GM23338 (cell line): ENCODE results near the gene IL18BP. TPM values are rescaled to one million over a fixed set of nuclear protein-coding genes. Genes with fewer than 3 reads are reported as not detected.

Experiments
- ATAC-seq: fragments of 200-7000 bp; cut with Tn5 transposase; 3 replicates; pipeline ENCODE4 v1.9.1; 2020
- DNase-seq: peaks from one replicate; pipeline ENCODE4 v3.0.0-alpha.2; 2015; ENCODE audit warnings: low spot score
- H2AFZ ChIP-seq: fragments of 200-600 bp; sonication (generic); 2 replicates; pipeline ENCODE4 v1.8.0; 2016; ENCODE audit warnings: antibody characterized with exemption, mild to moderate bottlenecking, moderate library complexity
- H3F3A ChIP-seq: fragments of 200-600 bp; sonication (generic); replicated peaks from 2 replicates; pipeline ENCODE4 v1.8.0; 2017; ENCODE audit warnings: antibody characterized with exemption, mixed run types, low read depth
- H3K27ac ChIP-seq: fragments of 200-600 bp; sonication (generic); 2 replicates; pipeline ENCODE4 v1.6.1; 2016; ENCODE audit warnings: low read depth
- H3K27me3 ChIP-seq: fragments of 200-600 bp; sonication (generic); 2 replicates; pipeline ENCODE4 v1.8.0; 2016; ENCODE audit warnings: mild to moderate bottlenecking, mixed run types, moderate library complexity; ENCODE audit not compliant: insufficient read depth
- H3K36me3 ChIP-seq: fragments of 200-600 bp; sonication (generic); 2 replicates; pipeline ENCODE4 v1.8.0; 2016; ENCODE audit warnings: mild to moderate bottlenecking; ENCODE audit not compliant: insufficient read depth
- H3K4me1 ChIP-seq: fragments of 200-600 bp; sonication (generic); 2 replicates; pipeline ENCODE4 v1.8.0; 2016; ENCODE audit warnings: mild to moderate bottlenecking, moderate library complexity; ENCODE audit not compliant: insufficient read depth
- H3K4me2 ChIP-seq: fragments of 200-600 bp; sonication (generic); 2 replicates; pipeline ENCODE4 v1.7.1; 2017; ENCODE audit warnings: mixed run types
- H3K4me3 ChIP-seq: fragments of 200-600 bp; sonication (generic); 2 replicates; pipeline ENCODE4 v1.6.1; 2016; ENCODE audit warnings: mixed run types
- H3K79me2 ChIP-seq: fragments of 200-600 bp; sonication (generic); replicated peaks from 2 replicates; pipeline ENCODE4 v1.8.0; 2017; ENCODE audit warnings: mild to moderate bottlenecking; ENCODE audit not compliant: insufficient read depth
- H3K9me2 ChIP-seq: fragments of 200-600 bp; sonication (generic); 2 replicates; pipeline ENCODE4 v1.8.0; 2017; ENCODE audit not compliant: insufficient read depth
- H4K20me1 ChIP-seq: fragments of 200-600 bp; sonication (generic); replicated peaks from 2 replicates; pipeline ENCODE4 v1.8.0; 2017; ENCODE audit warnings: mild to moderate bottlenecking; ENCODE audit not compliant: insufficient read depth
- H3K27ac Mint-ChIP-seq: 2 replicates; pipeline ENCODE4 v1.8.0; 2020; ENCODE audit warnings: inconsistent platforms, mild to moderate bottlenecking, moderate library complexity, mixed read lengths
- H3K27me3 Mint-ChIP-seq: 3 replicates; pipeline ENCODE4 v1.8.0; 2022; ENCODE audit warnings: low read depth, mild to moderate bottlenecking, moderate library complexity, mixed read lengths, inconsistent platforms; ENCODE audit not compliant: insufficient read depth, poor library complexity
- H3K36me3 Mint-ChIP-seq: 3 replicates; pipeline ENCODE4 v1.8.0; 2021; ENCODE audit warnings: low read depth, mild to moderate bottlenecking, inconsistent platforms, moderate library complexity, mixed read lengths
- H3K4me1 Mint-ChIP-seq: 3 replicates; pipeline ENCODE4 v1.8.0; 2020; ENCODE audit warnings: mild to moderate bottlenecking, inconsistent platforms, mixed read lengths
- H3K4me3 Mint-ChIP-seq: 3 replicates; pipeline ENCODE4 v1.8.0; 2021; ENCODE audit warnings: moderate library complexity, mild to moderate bottlenecking, inconsistent platforms, mixed read lengths
- H3K9me3 Mint-ChIP-seq: 3 replicates; pipeline ENCODE4 v1.8.0; 2020; ENCODE audit warnings: moderate library complexity, mild to moderate bottlenecking, inconsistent platforms, mixed read lengths
- CREB1 ChIP-seq: fragments of 250-450 bp; sonication (Bioruptor Pico); IDR thresholded peaks from 2 replicates; pipeline ENCODE4 v1.5.0; 2020; ENCODE audit warnings: low read depth, mild to moderate bottlenecking, moderate library complexity
- EZH2 ChIP-seq: fragments of 200-600 bp; sonication (generic); IDR thresholded peaks from one replicate; pipeline ENCODE4 v1.8.0; 2017; ENCODE audit warnings: antibody characterized with exemption, mild to moderate bottlenecking, low read depth; ENCODE audit not compliant: unreplicated experiment
- EZH2phosphoT487 ChIP-seq: fragments of 200-600 bp; sonication (generic); IDR thresholded peaks from one replicate; pipeline ENCODE4 v1.8.1; 2018; ENCODE audit warnings: antibody characterized with exemption; ENCODE audit not compliant: unreplicated experiment
- JUNB ChIP-seq: IDR thresholded peaks from one replicate; pipeline ENCODE4 v1.6.1; 2016; ENCODE audit warnings: antibody characterized with exemption; ENCODE audit not compliant: unreplicated experiment
- NANOG ChIP-seq: IDR thresholded peaks from 2 replicates; pipeline ENCODE4 v1.6.1; 2016; ENCODE audit warnings: antibody characterized with exemption, borderline replicate concordance
- POLR2AphosphoS5 ChIP-seq: IDR thresholded peaks from 2 replicates; pipeline ENCODE4 v1.6.1; 2016; ENCODE audit warnings: antibody characterized with exemption, low read depth
- ZNF114 ChIP-seq: fragments of 250-450 bp; sonication (Bioruptor Pico); IDR thresholded peaks from 2 replicates; pipeline ENCODE4 v1.5.0; 2020; ENCODE audit warnings: mild to moderate bottlenecking, moderate library complexity
- polyA plus RNA-seq: library from polyadenylated mRNA; unstranded; fragments of >200 nt; fragmentation: Nextera tagmentation; extraction: Ambion mirVana; gene quantifications from 2 replicates; pipeline ENCODE4 v1.2.1, GENCODE V29; 2016
- total RNA-seq: library from RNA; depleted of rRNA; stranded (reverse); fragments of >200 nt; shearing (Covaris generic); gene quantifications from 2 replicates; pipeline ENCODE4 v1.2.3, GENCODE V29; 2014
- TF ChIP-seq, protein P1 (sequence below): fragments of 250-450 bp; sonication (Bioruptor Pico); IDR thresholded peaks from 2 replicates; pipeline ENCODE4 v1.5.0; 2020; ENCODE audit warnings: mild to moderate bottlenecking, moderate library complexity
- TF ChIP-seq, protein P2 (sequence below), 2 experiments: fragments of 200-600 bp in 1 of 2; sonication (generic) in 1 of 2; conservative IDR thresholded peaks; 2 replicates each; pipeline versions ENCODE4 v1.5.1 to v1.6.1; 2016 to 2017; ENCODE audit warnings: antibody characterized with exemption in 2 of 2, low read depth in 2 of 2, mild to moderate bottlenecking in 2 of 2, moderate library complexity in 1 of 2
- TF ChIP-seq, protein P3 (sequence below): IDR thresholded peaks from one replicate; pipeline ENCODE4 v1.6.1; 2018; ENCODE audit warnings: antibody characterized with exemption; ENCODE audit not compliant: unreplicated experiment

The IL18BP gene
- total and polyA plus RNA-seq, 2 experiments from 2014 or later = 3.8 to 11.2 TPM

DNA sequence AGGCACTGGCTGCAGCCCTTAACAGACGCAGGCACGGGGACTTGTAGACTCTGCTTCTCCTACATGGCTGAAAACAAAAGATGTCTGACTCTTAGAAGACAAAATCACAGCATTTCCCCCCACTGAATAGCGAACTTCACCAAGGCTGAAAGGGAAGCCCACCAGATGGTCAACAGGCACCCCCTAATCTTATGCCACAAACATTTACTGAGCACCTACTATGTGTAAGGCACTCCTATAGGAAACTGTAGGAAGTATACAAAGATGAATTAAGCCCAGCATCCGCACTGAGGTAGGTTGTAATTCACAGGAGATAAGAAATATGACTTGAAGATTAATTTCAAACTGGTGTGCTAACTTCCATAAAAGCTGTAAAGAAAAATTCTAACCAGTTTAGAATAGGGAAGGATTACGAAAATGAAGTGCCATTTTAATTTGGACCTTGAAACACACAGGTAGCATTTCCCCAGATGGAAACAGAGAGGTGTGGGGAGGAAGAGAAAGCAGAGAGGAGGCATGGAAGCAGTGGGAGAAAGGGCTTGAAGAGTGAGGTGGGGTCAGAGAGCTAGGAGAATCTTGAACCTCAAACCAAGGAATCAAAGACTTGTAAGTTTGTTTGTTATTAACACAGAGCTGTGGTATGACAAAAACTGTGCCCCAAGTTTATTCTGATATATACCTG, 43.5 kb downstream of the IL18BP start:
- peaks cover 4% of the 10 kb centered on the region; the same call in 2 of the 3 replicates for H3K4me1 Mint-ChIP-seq
- H3K4me3 ChIP-seq = peak overlapping the region; percentile 51
- 0 out of 2 replicates have a peak overlapping the region, but pooled peaks have one; percentile 8 for H2AFZ ChIP-seq
- DNase-seq (no peak), ATAC-seq (no peak)
- no peaks in the 10 kb centered on the region for H3K36me3 ChIP-seq
- H3K4me3 Mint-ChIP-seq = no peak overlapping the region
- no peaks in the 10 kb centered on the region for H3K9me3 Mint-ChIP-seq
- peaks cover 8% of the 10 kb centered on the region; the same call in 1 of the 2 replicates for H4K20me1 ChIP-seq
- no peak overlapping the region; the same call in 1 of the 2 replicates for H3K27ac Mint-ChIP-seq
- peaks cover 4% of the 10 kb centered on the region; the same call in 2 of the 3 replicates for H3K36me3 Mint-ChIP-seq
- TF ChIP-seq EZH2 (no peak), POLR2AphosphoS5 (no peak), EZH2phosphoT487 (no peak)
- H3K4me1 ChIP-seq = peaks cover 41% of the 10 kb centered on the region
- peaks cover 4% of the 10 kb centered on the region for H3K27me3 Mint-ChIP-seq
- H3F3A ChIP-seq = peaks cover 5% of the 10 kb centered on the region
- peaks cover 61% of the 10 kb centered on the region for H3K79me2 ChIP-seq
- peak overlapping the region; percentile 71 for H3K4me2 ChIP-seq
- H3K27me3 ChIP-seq = no peaks in the 10 kb centered on the region
- no peaks in the 10 kb centered on the region for H3K9me2 ChIP-seq
- peak overlapping the region; percentile 81 for H3K27ac ChIP-seq

DNA sequence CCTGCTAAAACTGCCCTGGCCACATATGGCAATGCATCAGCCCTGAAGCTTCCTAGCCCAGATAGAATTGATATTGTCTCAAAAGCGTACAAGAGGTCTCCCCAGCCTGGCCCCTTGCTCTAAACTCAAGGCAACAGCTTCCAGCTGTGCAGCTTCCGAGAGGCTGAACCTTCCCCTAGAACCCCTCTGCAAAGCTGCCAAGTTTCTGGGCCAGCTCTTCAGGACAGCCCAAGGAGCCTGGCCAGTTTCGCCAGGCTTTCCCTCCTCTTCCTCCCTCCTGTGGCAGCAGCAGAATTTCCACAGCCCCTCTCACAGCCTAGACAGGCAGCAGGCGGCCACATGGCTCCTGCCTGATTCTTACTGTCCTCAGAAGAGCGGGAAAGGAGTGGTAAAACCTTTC, 47.1 kb downstream of the IL18BP start:
- peaks cover 13% of the 10 kb centered on the region for H3K4me1 Mint-ChIP-seq
- no peak for ATAC-seq
- H3K9me3 Mint-ChIP-seq = no peaks in the 10 kb centered on the region
- Histone ChIP-seq H3K4me3 (no peak overlapping the region), H3K4me1 (peaks cover 13% of the 10 kb centered on the region), H3F3A (peaks cover 5% of the 10 kb centered on the region), H3K4me2 (no peak overlapping the region), H2AFZ (no peak overlapping the region), H3K9me2 (no peaks in the 10 kb centered on the region), H3K27ac (no peak overlapping the region), H4K20me1 (peaks cover 8% of the 10 kb centered on the region), H3K79me2 (peaks cover 51% of the 10 kb centered on the region), H3K27me3 (no peaks in the 10 kb centered on the region), H3K36me3 (no peaks in the 10 kb centered on the region)
- no peak for DNase-seq
- H3K27me3 Mint-ChIP-seq = peaks cover 7% of the 10 kb centered on the region
- no peak overlapping the region for H3K4me3 Mint-ChIP-seq
- H3K36me3 Mint-ChIP-seq = peaks cover 6% of the 10 kb centered on the region; the same call in 2 of the 3 replicates
- H3K27ac Mint-ChIP-seq = peak overlapping the region; percentile 66
- no peak for TF ChIP-seq CREB1 (CRISPR knock-in tag)
- TF ChIP-seq, protein P1, sequence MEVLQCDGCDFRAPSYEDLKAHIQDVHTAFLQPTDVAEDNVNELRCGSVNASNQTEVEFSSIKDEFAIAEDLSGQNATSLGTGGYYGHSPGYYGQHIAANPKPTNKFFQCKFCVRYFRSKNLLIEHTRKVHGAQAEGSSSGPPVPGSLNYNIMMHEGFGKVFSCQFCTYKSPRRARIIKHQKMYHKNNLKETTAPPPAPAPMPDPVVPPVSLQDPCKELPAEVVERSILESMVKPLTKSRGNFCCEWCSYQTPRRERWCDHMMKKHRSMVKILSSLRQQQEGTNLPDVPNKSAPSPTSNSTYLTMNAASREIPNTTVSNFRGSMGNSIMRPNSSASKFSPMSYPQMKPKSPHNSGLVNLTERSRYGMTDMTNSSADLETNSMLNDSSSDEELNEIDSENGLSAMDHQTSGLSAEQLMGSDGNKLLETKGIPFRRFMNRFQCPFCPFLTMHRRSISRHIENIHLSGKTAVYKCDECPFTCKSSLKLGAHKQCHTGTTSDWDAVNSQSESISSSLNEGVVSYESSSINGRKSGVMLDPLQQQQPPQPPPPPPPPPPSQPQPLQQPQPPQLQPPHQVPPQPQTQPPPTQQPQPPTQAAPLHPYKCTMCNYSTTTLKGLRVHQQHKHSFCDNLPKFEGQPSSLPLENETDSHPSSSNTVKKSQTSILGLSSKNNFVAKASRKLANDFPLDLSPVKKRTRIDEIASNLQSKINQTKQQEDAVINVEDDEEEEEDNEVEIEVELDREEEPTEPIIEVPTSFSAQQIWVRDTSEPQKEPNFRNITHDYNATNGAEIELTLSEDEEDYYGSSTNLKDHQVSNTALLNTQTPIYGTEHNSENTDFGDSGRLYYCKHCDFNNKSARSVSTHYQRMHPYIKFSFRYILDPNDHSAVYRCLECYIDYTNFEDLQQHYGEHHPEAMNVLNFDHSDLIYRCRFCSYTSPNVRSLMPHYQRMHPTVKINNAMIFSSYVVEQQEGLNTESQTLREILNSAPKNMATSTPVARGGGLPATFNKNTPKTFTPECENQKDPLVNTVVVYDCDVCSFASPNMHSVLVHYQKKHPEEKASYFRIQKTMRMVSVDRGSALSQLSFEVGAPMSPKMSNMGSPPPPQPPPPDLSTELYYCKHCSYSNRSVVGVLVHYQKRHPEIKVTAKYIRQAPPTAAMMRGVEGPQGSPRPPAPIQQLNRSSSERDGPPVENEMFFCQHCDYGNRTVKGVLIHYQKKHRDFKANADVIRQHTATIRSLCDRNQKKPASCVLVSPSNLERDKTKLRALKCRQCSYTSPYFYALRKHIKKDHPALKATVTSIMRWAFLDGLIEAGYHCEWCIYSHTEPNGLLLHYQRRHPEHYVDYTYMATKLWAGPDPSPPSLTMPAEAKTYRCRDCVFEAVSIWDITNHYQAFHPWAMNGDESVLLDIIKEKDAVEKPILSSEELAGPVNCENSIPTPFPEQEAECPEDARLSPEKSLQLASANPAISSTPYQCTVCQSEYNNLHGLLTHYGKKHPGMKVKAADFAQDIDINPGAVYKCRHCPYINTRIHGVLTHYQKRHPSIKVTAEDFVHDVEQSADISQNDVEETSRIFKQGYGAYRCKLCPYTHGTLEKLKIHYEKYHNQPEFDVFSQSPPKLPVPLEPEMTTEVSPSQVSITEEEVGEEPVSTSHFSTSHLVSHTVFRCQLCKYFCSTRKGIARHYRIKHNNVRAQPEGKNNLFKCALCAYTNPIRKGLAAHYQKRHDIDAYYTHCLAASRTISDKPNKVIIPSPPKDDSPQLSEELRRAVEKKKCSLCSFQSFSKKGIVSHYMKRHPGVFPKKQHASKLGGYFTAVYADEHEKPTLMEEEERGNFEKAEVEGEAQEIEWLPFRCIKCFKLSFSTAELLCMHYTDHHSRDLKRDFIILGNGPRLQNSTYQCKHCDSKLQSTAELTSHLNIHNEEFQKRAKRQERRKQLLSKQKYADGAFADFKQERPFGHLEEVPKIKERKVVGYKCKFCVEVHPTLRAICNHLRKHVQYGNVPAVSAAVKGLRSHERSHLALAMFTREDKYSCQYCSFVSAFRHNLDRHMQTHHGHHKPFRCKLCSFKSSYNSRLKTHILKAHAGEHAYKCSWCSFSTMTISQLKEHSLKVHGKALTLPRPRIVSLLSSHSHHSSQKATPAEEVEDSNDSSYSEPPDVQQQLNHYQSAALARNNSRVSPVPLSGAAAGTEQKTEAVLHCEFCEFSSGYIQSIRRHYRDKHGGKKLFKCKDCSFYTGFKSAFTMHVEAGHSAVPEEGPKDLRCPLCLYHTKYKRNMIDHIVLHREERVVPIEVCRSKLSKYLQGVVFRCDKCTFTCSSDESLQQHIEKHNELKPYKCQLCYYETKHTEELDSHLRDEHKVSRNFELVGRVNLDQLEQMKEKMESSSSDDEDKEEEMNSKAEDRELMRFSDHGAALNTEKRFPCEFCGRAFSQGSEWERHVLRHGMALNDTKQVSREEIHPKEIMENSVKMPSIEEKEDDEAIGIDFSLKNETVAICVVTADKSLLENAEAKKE (CRISPR knock-in tag) = no peak
- no peak for TF ChIP-seq NANOG
- TF ChIP-seq EZH2 = no peak
- no peak for TF ChIP-seq JUNB
- TF ChIP-seq ZNF114 = no peak
- TF ChIP-seq, protein P2, sequence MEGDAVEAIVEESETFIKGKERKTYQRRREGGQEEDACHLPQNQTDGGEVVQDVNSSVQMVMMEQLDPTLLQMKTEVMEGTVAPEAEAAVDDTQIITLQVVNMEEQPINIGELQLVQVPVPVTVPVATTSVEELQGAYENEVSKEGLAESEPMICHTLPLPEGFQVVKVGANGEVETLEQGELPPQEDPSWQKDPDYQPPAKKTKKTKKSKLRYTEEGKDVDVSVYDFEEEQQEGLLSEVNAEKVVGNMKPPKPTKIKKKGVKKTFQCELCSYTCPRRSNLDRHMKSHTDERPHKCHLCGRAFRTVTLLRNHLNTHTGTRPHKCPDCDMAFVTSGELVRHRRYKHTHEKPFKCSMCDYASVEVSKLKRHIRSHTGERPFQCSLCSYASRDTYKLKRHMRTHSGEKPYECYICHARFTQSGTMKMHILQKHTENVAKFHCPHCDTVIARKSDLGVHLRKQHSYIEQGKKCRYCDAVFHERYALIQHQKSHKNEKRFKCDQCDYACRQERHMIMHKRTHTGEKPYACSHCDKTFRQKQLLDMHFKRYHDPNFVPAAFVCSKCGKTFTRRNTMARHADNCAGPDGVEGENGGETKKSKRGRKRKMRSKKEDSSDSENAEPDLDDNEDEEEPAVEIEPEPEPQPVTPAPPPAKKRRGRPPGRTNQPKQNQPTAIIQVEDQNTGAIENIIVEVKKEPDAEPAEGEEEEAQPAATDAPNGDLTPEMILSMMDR (conservative IDR thresholded peaks at IDR 0.05; ENCODE audit: low read depth in 2 of 2) = no peak
- TF ChIP-seq EZH2phosphoT487 = no peak
- TF ChIP-seq, protein P3, sequence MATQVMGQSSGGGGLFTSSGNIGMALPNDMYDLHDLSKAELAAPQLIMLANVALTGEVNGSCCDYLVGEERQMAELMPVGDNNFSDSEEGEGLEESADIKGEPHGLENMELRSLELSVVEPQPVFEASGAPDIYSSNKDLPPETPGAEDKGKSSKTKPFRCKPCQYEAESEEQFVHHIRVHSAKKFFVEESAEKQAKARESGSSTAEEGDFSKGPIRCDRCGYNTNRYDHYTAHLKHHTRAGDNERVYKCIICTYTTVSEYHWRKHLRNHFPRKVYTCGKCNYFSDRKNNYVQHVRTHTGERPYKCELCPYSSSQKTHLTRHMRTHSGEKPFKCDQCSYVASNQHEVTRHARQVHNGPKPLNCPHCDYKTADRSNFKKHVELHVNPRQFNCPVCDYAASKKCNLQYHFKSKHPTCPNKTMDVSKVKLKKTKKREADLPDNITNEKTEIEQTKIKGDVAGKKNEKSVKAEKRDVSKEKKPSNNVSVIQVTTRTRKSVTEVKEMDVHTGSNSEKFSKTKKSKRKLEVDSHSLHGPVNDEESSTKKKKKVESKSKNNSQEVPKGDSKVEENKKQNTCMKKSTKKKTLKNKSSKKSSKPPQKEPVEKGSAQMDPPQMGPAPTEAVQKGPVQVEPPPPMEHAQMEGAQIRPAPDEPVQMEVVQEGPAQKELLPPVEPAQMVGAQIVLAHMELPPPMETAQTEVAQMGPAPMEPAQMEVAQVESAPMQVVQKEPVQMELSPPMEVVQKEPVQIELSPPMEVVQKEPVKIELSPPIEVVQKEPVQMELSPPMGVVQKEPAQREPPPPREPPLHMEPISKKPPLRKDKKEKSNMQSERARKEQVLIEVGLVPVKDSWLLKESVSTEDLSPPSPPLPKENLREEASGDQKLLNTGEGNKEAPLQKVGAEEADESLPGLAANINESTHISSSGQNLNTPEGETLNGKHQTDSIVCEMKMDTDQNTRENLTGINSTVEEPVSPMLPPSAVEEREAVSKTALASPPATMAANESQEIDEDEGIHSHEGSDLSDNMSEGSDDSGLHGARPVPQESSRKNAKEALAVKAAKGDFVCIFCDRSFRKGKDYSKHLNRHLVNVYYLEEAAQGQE = no peak
